ENCODE results near the gene PRMT1.

GRCh38 chr19:49656456-49657109 is 20.5 kb upstream of the PRMT1 start:
- TF ChIP-seq CTCF (IDR thresholded peaks at IDR 0.05), result no peak
- TF ChIP-seq POLR2A (IDR thresholded peaks at IDR 0.05), result no peak

Measured in Peyer's patch (tissue), 4 donors.